Measurements from ENCODE around the gene ATG7.

GRCh38 chr3:11328196-11328945 lies 56.2 kb downstream of the ATG7 start:
- TF ChIP-seq, protein P1, sequence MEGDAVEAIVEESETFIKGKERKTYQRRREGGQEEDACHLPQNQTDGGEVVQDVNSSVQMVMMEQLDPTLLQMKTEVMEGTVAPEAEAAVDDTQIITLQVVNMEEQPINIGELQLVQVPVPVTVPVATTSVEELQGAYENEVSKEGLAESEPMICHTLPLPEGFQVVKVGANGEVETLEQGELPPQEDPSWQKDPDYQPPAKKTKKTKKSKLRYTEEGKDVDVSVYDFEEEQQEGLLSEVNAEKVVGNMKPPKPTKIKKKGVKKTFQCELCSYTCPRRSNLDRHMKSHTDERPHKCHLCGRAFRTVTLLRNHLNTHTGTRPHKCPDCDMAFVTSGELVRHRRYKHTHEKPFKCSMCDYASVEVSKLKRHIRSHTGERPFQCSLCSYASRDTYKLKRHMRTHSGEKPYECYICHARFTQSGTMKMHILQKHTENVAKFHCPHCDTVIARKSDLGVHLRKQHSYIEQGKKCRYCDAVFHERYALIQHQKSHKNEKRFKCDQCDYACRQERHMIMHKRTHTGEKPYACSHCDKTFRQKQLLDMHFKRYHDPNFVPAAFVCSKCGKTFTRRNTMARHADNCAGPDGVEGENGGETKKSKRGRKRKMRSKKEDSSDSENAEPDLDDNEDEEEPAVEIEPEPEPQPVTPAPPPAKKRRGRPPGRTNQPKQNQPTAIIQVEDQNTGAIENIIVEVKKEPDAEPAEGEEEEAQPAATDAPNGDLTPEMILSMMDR (IDR thresholded peaks at IDR 0.05; ENCODE audit: low read depth, low read length, poor library complexity, severe bottlenecking): no peak
- TF ChIP-seq EZH2phosphoT487 (IDR thresholded peaks at IDR 0.05; ENCODE audit: borderline replicate concordance, low read length): no peak

Measured in DOHH2 (cell line).